ENCODE data around the gene TMEM63C.

The TMEM63C gene

DNA sequence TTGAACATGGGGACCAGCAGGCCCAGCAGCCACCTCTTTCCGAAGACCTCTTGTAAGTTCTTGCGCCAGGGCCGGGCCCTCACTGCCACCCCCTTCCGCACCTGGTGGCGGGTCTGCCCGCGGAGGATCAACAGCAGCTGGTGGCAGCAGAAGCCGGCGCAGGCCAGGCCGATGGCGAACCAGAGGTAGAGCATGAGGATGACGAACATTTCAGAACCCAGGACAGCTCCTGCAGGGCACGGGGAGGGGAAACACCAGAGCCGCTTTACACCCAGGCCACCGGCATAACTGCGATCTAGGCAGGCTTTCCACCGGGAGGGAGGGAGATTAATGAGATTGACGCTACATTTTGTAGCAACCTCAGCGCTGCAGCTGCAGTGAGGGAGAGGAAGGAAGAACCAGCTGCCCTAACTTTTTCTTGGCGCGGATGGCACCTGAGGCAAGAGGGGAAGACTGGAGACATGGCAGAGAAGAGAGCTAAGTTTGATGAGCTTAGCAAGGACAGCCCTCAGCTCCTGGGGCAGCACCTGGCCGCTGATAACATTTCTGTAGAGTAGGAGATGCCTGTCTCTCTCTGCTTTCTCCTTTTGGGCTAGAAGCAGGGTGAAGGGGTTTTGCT is 47.8 kb upstream of the TMEM63C start:
- Histone ChIP-seq H4K20me1 (ENCODE audit: insufficient read depth, low read length) (no peaks in the 10 kb centered on the region), H3K4me2 (ENCODE audit: low read length) (no peak overlapping the region), H3K27ac (ENCODE audit: low read depth, low read length, poor library complexity, severe bottlenecking) (no peak overlapping the region), H3K9me2 (ENCODE audit: low read depth, low read length) (no peaks in the 10 kb centered on the region), H2AFZ (ENCODE audit: low read length) (no peak overlapping the region), H3K9me3 (ENCODE audit: low read length) (no peaks in the 10 kb centered on the region), H3K36me3 (ENCODE audit: insufficient read depth, low read length) (no peaks in the 10 kb centered on the region), H3K27me3 (ENCODE audit: insufficient read depth, low read length) (no peaks in the 10 kb centered on the region), H3K9ac (ENCODE audit: low read length) (no peak overlapping the region), H3K4me3 (ENCODE audit: low read depth, low read length, poor library complexity, severe bottlenecking) (no peak overlapping the region), H3F3A (ENCODE audit: insufficient read depth, low read length) (no peaks in the 10 kb centered on the region), H3K4me1 (ENCODE audit: insufficient read depth, low read length, severe bottlenecking) (no peaks in the 10 kb centered on the region), H3K79me2 (ENCODE audit: insufficient read depth, low read length) (no peaks in the 10 kb centered on the region)
- no peak for TF ChIP-seq EZH2 (IDR thresholded peaks at IDR 0.05; ENCODE audit: borderline replicate concordance, low read length)
- TF ChIP-seq, protein P1, sequence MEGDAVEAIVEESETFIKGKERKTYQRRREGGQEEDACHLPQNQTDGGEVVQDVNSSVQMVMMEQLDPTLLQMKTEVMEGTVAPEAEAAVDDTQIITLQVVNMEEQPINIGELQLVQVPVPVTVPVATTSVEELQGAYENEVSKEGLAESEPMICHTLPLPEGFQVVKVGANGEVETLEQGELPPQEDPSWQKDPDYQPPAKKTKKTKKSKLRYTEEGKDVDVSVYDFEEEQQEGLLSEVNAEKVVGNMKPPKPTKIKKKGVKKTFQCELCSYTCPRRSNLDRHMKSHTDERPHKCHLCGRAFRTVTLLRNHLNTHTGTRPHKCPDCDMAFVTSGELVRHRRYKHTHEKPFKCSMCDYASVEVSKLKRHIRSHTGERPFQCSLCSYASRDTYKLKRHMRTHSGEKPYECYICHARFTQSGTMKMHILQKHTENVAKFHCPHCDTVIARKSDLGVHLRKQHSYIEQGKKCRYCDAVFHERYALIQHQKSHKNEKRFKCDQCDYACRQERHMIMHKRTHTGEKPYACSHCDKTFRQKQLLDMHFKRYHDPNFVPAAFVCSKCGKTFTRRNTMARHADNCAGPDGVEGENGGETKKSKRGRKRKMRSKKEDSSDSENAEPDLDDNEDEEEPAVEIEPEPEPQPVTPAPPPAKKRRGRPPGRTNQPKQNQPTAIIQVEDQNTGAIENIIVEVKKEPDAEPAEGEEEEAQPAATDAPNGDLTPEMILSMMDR (IDR thresholded peaks at IDR 0.05; ENCODE audit: low read length) = no peak

DNA sequence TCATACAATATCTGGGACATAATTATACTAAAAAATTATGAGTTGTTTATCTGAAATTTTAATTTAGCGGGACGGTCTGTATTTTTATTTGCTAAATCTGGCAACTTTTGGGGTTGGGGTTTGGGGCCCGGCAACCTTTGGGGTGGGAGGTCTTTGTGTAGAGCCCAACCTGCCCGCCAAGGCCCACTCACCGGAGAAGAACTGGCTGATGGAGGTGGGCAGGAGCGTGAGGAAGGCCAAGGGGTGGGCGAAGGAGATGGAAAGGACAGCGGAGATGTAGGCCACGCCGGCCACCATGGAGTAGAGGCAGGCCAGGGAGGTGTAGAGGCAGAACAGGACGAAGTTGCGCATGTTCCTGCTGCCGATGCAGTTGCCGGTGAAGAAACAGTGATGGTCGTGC is 42.6 kb upstream of the TMEM63C start:
- Histone ChIP-seq H4K20me1 (ENCODE audit: insufficient read depth, low read length) (no peaks in the 10 kb centered on the region), H3K9me3 (ENCODE audit: low read length) (no peaks in the 10 kb centered on the region), H3F3A (ENCODE audit: insufficient read depth, low read length) (no peaks in the 10 kb centered on the region), H3K36me3 (ENCODE audit: insufficient read depth, low read length) (no peaks in the 10 kb centered on the region), H3K4me1 (ENCODE audit: insufficient read depth, low read length, severe bottlenecking) (no peaks in the 10 kb centered on the region), H3K27ac (ENCODE audit: low read depth, low read length, poor library complexity, severe bottlenecking) (no peak overlapping the region), H3K9me2 (ENCODE audit: low read depth, low read length) (no peaks in the 10 kb centered on the region), H3K79me2 (ENCODE audit: insufficient read depth, low read length) (no peaks in the 10 kb centered on the region), H3K9ac (ENCODE audit: low read length) (no peak overlapping the region), H3K27me3 (ENCODE audit: insufficient read depth, low read length) (no peaks in the 10 kb centered on the region), H3K4me3 (ENCODE audit: low read depth, low read length, poor library complexity, severe bottlenecking) (no peak overlapping the region), H3K4me2 (ENCODE audit: low read length) (no peak overlapping the region), H2AFZ (ENCODE audit: low read length) (no peak overlapping the region)
- no peak for TF ChIP-seq EZH2 (IDR thresholded peaks at IDR 0.05; ENCODE audit: borderline replicate concordance, low read length)
- TF ChIP-seq, protein P1 (IDR thresholded peaks at IDR 0.05; ENCODE audit: low read length) = no peak

DNA sequence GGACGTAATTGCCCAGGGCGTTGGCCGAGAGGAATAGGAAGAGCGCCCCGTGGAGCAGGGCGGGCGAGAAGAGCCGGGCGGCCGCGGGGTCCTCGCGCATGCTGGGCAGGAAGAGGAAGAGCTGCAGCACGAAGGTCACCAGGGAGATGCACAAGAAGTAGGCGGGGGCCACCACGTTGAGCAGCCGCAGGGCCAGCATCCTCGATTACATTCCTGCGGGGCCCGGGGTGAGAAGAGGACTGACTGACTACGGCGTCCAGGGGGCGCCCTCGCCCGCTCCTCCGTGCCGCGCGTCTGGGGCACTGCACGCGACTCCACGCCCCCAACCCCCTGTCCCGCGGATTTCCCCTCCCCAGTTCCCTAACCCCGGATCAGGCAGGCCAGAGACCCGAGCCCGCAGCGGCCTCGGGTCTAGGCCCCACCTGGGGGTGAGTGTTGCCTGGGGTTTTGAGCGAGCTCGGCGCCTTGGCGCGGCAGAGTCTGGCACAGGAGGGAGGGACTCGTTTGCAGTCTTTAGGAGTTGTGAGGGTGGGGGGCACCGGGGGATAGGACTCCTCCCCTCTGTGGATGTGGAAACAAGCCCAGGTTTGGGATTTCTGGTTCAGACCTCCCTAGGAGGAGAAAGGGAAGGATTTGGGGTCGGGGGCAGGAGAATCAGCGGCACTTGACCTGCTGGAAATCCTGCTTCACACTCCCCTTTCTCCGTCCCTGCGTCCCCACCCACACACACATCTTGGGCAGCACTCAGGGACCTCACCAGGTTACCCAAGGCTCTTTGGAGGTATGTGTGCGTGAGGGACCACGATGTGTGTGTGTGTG is 41.8 kb upstream of the TMEM63C start:
- H3K36me3 ChIP-seq (ENCODE audit: insufficient read depth, low read length) = no peaks in the 10 kb centered on the region
- H3K27ac ChIP-seq (ENCODE audit: low read depth, low read length, poor library complexity, severe bottlenecking) = no peak overlapping the region
- TF ChIP-seq EZH2 (IDR thresholded peaks at IDR 0.05; ENCODE audit: borderline replicate concordance, low read length) = no peak
- TF ChIP-seq, protein P1 (IDR thresholded peaks at IDR 0.05; ENCODE audit: low read length) = peak; percentile 70
- no peaks in the 10 kb centered on the region for H3K79me2 ChIP-seq (ENCODE audit: insufficient read depth, low read length)
- H4K20me1 ChIP-seq (ENCODE audit: insufficient read depth, low read length) = no peaks in the 10 kb centered on the region
- H3K9ac ChIP-seq (ENCODE audit: low read length) = no peak overlapping the region
- no peak overlapping the region for H3K4me3 ChIP-seq (ENCODE audit: low read depth, low read length, poor library complexity, severe bottlenecking)
- H3K4me1 ChIP-seq (ENCODE audit: insufficient read depth, low read length, severe bottlenecking) = no peaks in the 10 kb centered on the region
- H3K9me2 ChIP-seq (ENCODE audit: low read depth, low read length) = no peaks in the 10 kb centered on the region
- H3F3A ChIP-seq (ENCODE audit: insufficient read depth, low read length) = no peaks in the 10 kb centered on the region
- H2AFZ ChIP-seq (ENCODE audit: low read length) = no peak overlapping the region
- H3K4me2 ChIP-seq (ENCODE audit: low read length) = no peak overlapping the region
- no peaks in the 10 kb centered on the region for H3K27me3 ChIP-seq (ENCODE audit: insufficient read depth, low read length)
- H3K9me3 ChIP-seq (ENCODE audit: low read length) = no peaks in the 10 kb centered on the region

Data from OCI-LY1 (cell line).